WTC11 (cell line): ENCODE measurements around the gene INPP5A. TPM values are rescaled to one million over a fixed set of nuclear protein-coding genes. Genes with fewer than 3 reads are reported as not detected.

ENCODE experiments used
- ATAC-seq: fragments of 200-7000 bp; cut with Tn5 transposase; 2 replicates; pipeline ENCODE4 v1.10.0; 2021; ENCODE audit warnings: mild to moderate bottlenecking, moderate library complexity
- CTCF ChIA-PET: fragments of 300-600 bp; sonication (Branson Sonifier 250); formaldehyde crosslinking; loops from one replicate; lab custom pipeline; 2021; ENCODE audit warnings: antibody characterized with exemption; lab: Charles Lee
- POLR2A ChIA-PET: fragments of 350-600 bp; sonication (Branson Sonifier 250); formaldehyde crosslinking; loops from one replicate; lab custom pipeline; 2021; ENCODE audit warnings: antibody characterized with exemption; lab: Charles Lee
- DNase-seq: peaks from one replicate; pipeline ENCODE4 v3.0.0; 2021; ENCODE audit warnings: low spot score
- H3K27ac Mint-ChIP-seq: 2 replicates; pipeline ENCODE4 v1.8.0; 2021; ENCODE audit warnings: mixed read lengths
- H3K27me3 Mint-ChIP-seq: 2 replicates; pipeline ENCODE4 v1.8.0; 2021; ENCODE audit warnings: low read depth, mild to moderate bottlenecking, moderate library complexity, mixed read lengths
- H3K36me3 Mint-ChIP-seq: 2 replicates; pipeline ENCODE4 v1.8.0; 2021; ENCODE audit warnings: mixed read lengths
- H3K4me1 Mint-ChIP-seq: 2 replicates; pipeline ENCODE4 v1.8.0; 2022; ENCODE audit warnings: mixed read lengths
- H3K4me3 Mint-ChIP-seq: 2 replicates; pipeline ENCODE4 v1.8.0; 2021; ENCODE audit warnings: mild to moderate bottlenecking, moderate library complexity, mixed read lengths
- H3K9me3 Mint-ChIP-seq: 2 replicates; pipeline ENCODE4 v1.8.0; 2021; ENCODE audit warnings: mixed read lengths
- AR ChIP-seq: fragments of 250-450 bp; sonication (Bioruptor Pico); IDR thresholded peaks from 2 replicates; pipeline ENCODE4 v1.9.0; 2021; ENCODE audit warnings: mild to moderate bottlenecking
- ELF4 ChIP-seq: sonication (generic); formaldehyde crosslinking; IDR thresholded peaks from 2 replicates; pipeline ENCODE4 v1.8.1; 2022; ENCODE audit warnings: low read depth, mild to moderate bottlenecking, moderate library complexity, missing genetic modification reagents
- EMX1 ChIP-seq: fragments of 250-450 bp; sonication (Bioruptor Pico); IDR thresholded peaks from 2 replicates; pipeline ENCODE4 v1.8.0; 2021; ENCODE audit warnings: mild to moderate bottlenecking
- FOXP1 ChIP-seq: sonication (generic); formaldehyde crosslinking; IDR thresholded peaks from 2 replicates; pipeline ENCODE4 v1.8.0; 2022; ENCODE audit warnings: missing genetic modification reagents, mild to moderate bottlenecking, moderate library complexity, borderline replicate concordance
- FOXP4 ChIP-seq: sonication (generic); formaldehyde crosslinking; IDR thresholded peaks from 2 replicates; pipeline ENCODE4 v1.8.0; 2022; ENCODE audit warnings: mild to moderate bottlenecking, missing genetic modification reagents
- GTF2I ChIP-seq: fragments of 250-450 bp; sonication (Bioruptor Pico); conservative IDR thresholded peaks from 2 replicates; pipeline ENCODE4 v1.4.0; 2021; ENCODE audit warnings: mild to moderate bottlenecking
- MAX ChIP-seq: sonication (generic); formaldehyde crosslinking; IDR thresholded peaks from 2 replicates; pipeline ENCODE4 v1.8.0; 2022; ENCODE audit warnings: mild to moderate bottlenecking, missing genetic modification reagents
- NR2C2 ChIP-seq: sonication (generic); formaldehyde crosslinking; IDR thresholded peaks from 2 replicates; pipeline ENCODE4 v1.8.0; 2022; ENCODE audit warnings: mild to moderate bottlenecking, missing genetic modification reagents
- RELA ChIP-seq: sonication (generic); formaldehyde crosslinking; IDR thresholded peaks from 2 replicates; pipeline ENCODE4 v1.8.1; 2022; ENCODE audit warnings: missing genetic modification reagents, mild to moderate bottlenecking, borderline replicate concordance
- SOX15 ChIP-seq: fragments of 250-450 bp; sonication (Bioruptor Pico); IDR thresholded peaks from 2 replicates; pipeline ENCODE4 v1.9.0; 2021; ENCODE audit warnings: mild to moderate bottlenecking
- SP1 ChIP-seq: sonication (generic); formaldehyde crosslinking; conservative IDR thresholded peaks from 2 replicates; pipeline ENCODE4 v1.8.1; 2022; ENCODE audit warnings: missing genetic modification reagents
- TCF7 ChIP-seq: sonication (generic); formaldehyde crosslinking; IDR thresholded peaks from 2 replicates; pipeline ENCODE4 v1.8.0; 2022; ENCODE audit warnings: mild to moderate bottlenecking, low read depth, missing genetic modification reagents, moderate library complexity
- ZNF138 ChIP-seq: sonication (generic); formaldehyde crosslinking; conservative IDR thresholded peaks from 2 replicates; pipeline ENCODE4 v1.8.1; 2022; ENCODE audit warnings: mild to moderate bottlenecking, moderate library complexity, missing genetic modification reagents
- total RNA-seq: library from RNA; stranded (reverse); gene quantifications from 3 replicates; pipeline ENCODE4 v1.2.3, GENCODE V29; 2021
- TF ChIP-seq, protein P1 (sequence below): sonication (generic); formaldehyde crosslinking; IDR thresholded peaks from 2 replicates; pipeline ENCODE4 v1.8.1; 2023; ENCODE audit warnings: mild to moderate bottlenecking, missing genetic modification reagents
- TF ChIP-seq, protein P2 (sequence below): fragments of 250-450 bp; sonication (Bioruptor Pico); IDR thresholded peaks from 2 replicates; pipeline ENCODE4 v1.9.0; 2021; ENCODE audit warnings: moderate library complexity, mild to moderate bottlenecking, inconsistent platforms, borderline replicate concordance
- TF ChIP-seq, protein P3 (sequence below): sonication (generic); formaldehyde crosslinking; IDR thresholded peaks from 2 replicates; pipeline ENCODE4 v1.8.1; 2023; ENCODE audit warnings: mild to moderate bottlenecking, missing genetic modification reagents, moderate library complexity

Gene INPP5A
- total RNA-seq, 1 experiment from 2014 or later = 22.1 TPM

DNA sequence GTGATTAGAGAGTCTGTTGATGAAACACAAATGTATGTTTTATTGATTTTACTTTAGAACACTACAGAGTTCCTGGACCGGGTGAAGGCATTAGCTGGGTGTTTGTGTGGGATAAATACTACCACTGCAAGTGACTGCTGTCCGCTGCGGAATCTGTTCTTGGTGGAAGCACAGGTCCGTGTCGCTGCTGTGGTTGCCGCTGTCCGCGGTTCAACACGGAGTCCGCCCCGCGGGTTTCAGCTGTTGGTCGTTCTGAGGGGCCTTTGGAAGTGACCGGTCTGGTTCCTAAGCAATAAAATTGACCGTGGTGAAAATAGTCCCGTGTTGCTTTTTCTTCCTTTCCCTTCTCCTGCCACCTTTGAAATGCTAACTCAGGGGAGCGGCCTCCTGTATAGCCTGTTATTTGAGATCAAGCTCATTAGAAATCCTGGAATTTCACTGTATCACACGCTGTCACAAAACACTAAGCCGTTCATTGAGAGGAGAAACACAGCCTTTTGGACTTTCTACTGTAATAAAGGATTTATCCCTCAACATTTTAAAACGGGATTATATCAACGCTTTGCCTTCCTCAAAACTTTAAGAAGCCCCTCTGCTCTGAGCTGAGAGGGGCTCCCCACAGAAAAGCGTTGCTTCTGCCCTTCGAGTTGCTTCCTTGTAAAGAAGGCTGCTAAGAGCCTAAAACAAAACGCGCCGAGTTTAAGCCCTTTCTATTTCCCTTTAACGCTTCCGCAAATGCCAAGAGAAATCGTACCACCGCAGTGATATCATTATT, 245.8 kb downstream of the INPP5A start:
- H3K27ac Mint-ChIP-seq = no peak overlapping the region
- ATAC-seq (no peak), DNase-seq (no peak)
- POLR2A ChIA-PET = no interaction called here
- peak overlapping the region; percentile 45 for H3K4me3 Mint-ChIP-seq
- peaks cover 58% of the 10 kb centered on the region for H3K27me3 Mint-ChIP-seq
- peaks cover 12% of the 10 kb centered on the region for H3K4me1 Mint-ChIP-seq
- CTCF ChIA-PET = interaction anchor here (1.2 to 1.5 kb wide), 2 partner anchors 11 to 129 kb away, joined by 3 to 5 read pairs; no protein-coding TSS in a partner anchor
- no peaks in the 10 kb centered on the region for H3K9me3 Mint-ChIP-seq
- TF ChIP-seq RELA (CRISPR knock-in tag) (no peak), FOXP1 (CRISPR knock-in tag) (no peak), SP1 (CRISPR knock-in tag) (no peak)
- TF ChIP-seq, all 79 proteins: peak for 0
- no peaks in the 10 kb centered on the region; the same call in 1 of the 2 replicates for H3K36me3 Mint-ChIP-seq

DNA sequence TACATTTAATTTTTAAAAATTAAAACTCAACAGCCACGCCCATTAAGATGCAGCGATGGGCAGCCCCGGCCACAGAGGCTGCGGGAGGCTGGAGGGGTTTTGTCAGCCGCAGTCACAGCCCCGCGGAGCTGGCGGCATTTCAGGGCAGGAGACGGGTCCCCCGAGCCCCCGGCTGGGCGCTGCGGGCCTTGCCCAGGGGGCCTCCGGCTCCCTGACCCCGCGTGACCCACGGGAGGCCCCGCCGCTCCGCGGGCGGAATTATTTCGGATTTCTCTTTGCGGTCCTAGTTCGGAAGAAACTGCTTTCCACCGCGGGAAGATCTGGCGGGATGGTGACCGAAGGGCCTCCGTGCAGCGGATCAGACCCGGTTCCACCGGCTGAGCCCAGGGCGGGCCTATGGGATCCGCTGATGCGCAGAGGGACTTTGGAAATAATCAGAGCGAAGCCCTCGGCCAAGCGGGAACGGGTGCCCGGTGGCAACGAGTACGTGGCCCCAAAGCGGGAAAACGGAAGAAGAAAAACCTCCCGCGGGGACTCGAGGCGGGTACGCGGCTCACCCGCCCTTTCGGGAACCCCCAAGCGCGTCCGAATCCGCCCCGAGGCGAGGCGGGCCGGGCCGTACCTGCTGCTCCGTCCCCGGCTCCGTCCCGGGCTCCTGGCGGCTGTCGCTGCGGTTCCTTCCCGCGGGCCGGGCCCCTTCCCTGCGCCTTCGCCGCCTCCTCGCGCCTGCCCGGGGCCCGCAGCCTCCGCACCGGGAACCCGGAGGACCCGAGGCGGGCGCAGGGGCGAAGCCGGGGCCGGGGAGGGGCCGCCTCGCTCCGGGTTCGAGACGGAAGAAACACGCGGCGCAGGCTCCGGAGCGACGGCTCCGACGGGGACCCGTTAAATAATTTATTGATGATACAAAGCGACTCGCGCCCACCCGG, 246.6 kb downstream of the INPP5A start:
- Mint-ChIP-seq H3K9me3 (no peaks in the 10 kb centered on the region), H3K27me3 (peaks cover 67% of the 10 kb centered on the region), H3K27ac (no peak overlapping the region), H3K4me3 (peak overlapping the region; percentile 53), H3K36me3 (no peaks in the 10 kb centered on the region; the same call in 1 of the 2 replicates), H3K4me1 (peaks cover 12% of the 10 kb centered on the region)
- POLR2A ChIA-PET = no interaction called here
- TF ChIP-seq MAX (CRISPR knock-in tag) = no peak
- TF ChIP-seq TCF7 (CRISPR knock-in tag) = no peak
- TF ChIP-seq NR2C2 (CRISPR knock-in tag) = no peak
- TF ChIP-seq ZNF138 = no peak
- no peak for TF ChIP-seq GTF2I (CRISPR knock-in tag)
- TF ChIP-seq, protein P1, sequence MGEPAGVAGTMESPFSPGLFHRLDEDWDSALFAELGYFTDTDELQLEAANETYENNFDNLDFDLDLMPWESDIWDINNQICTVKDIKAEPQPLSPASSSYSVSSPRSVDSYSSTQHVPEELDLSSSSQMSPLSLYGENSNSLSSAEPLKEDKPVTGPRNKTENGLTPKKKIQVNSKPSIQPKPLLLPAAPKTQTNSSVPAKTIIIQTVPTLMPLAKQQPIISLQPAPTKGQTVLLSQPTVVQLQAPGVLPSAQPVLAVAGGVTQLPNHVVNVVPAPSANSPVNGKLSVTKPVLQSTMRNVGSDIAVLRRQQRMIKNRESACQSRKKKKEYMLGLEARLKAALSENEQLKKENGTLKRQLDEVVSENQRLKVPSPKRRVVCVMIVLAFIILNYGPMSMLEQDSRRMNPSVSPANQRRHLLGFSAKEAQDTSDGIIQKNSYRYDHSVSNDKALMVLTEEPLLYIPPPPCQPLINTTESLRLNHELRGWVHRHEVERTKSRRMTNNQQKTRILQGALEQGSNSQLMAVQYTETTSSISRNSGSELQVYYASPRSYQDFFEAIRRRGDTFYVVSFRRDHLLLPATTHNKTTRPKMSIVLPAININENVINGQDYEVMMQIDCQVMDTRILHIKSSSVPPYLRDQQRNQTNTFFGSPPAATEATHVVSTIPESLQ (CRISPR knock-in tag) = no peak
- TF ChIP-seq, protein P2, sequence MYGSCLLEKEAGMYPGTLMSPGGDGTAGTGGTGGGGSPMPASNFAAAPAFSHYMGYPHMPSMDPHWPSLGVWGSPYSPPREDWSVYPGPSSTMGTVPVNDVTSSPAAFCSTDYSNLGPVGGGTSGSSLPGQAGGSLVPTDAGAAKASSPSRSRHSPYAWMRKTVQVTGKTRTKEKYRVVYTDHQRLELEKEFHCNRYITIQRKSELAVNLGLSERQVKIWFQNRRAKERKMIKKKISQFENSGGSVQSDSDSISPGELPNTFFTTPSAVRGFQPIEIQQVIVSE (CRISPR knock-in tag) = no peak
- no peak for TF ChIP-seq AR (CRISPR knock-in tag)
- TF ChIP-seq ELF4 = no peak
- TF ChIP-seq, protein P3, sequence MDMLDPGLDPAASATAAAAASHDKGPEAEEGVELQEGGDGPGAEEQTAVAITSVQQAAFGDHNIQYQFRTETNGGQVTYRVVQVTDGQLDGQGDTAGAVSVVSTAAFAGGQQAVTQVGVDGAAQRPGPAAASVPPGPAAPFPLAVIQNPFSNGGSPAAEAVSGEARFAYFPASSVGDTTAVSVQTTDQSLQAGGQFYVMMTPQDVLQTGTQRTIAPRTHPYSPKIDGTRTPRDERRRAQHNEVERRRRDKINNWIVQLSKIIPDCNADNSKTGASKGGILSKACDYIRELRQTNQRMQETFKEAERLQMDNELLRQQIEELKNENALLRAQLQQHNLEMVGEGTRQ (CRISPR knock-in tag) = no peak
- TF ChIP-seq EMX1 (CRISPR knock-in tag) = no peak
- TF ChIP-seq SOX15 (CRISPR knock-in tag) = no peak
- no peak for TF ChIP-seq FOXP4 (CRISPR knock-in tag)
- CTCF ChIA-PET = interaction anchor here (1.2 to 1.5 kb wide), 2 partner anchors 10 to 130 kb away, joined by 3 to 5 read pairs; no protein-coding TSS in a partner anchor
- ATAC-seq = no peak
- peak; percentile 42 for DNase-seq
